ENCODE data around the gene SZT2.

Gene SZT2

DNA sequence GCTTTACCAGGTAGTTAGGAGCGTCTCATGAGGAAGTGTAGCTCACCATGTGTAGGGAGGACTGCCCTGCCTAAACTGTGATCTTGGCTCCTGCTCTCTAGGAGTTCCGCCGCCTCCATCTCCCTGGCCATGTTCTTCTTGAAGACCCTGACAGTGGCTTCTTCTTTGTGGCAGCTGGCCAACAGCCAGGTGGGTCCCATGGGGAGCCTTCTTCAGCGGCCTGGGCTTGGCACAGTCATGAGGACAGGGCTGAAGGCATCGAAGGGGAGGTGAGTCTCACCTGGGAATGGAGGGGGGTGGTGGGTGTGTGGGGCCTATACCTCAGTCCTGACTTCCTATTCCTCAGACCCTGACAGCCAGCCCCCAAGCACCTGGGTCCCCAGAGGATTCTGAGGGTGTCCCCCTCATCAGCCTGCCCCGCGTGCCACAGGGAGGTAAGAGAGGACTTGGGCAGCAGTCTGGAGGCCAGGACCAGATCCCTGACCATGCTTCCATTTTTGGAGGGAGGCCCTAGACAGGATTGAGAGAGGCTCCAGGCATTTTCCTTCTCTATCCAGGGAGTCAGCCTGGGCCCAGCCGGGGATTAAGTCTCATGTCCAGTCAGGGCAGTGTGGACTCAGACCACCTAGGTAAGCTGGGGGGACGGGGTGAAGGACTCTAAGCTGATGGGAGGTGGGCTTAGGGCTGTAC is 42.6 kb downstream of the SZT2 start:
- no peak overlapping the region for H3K4me3 ChIP-seq (ENCODE audit: insufficient read depth, low read depth, low read length, poor library complexity, severe bottlenecking)
- no peaks in the 10 kb centered on the region for H3K4me1 ChIP-seq (ENCODE audit: control insufficient read depth, insufficient read depth, low read length, poor library complexity, severe bottlenecking)
- peaks cover 68% of the 10 kb centered on the region for H3K36me3 ChIP-seq (ENCODE audit: control insufficient read depth, insufficient read depth, low read length)
- H3K27me3 ChIP-seq (replicated peaks; ENCODE audit: control insufficient read depth, insufficient read depth, low read length, poor library complexity, severe bottlenecking) = no peaks in the 10 kb centered on the region
- H3K27ac ChIP-seq (ENCODE audit: insufficient read depth, low read length, poor library complexity, severe bottlenecking) = no peak overlapping the region
- DNase-seq = no peak
- no peaks in the 10 kb centered on the region for H3K9me3 ChIP-seq (ENCODE audit: control insufficient read depth, low read length)

DNA sequence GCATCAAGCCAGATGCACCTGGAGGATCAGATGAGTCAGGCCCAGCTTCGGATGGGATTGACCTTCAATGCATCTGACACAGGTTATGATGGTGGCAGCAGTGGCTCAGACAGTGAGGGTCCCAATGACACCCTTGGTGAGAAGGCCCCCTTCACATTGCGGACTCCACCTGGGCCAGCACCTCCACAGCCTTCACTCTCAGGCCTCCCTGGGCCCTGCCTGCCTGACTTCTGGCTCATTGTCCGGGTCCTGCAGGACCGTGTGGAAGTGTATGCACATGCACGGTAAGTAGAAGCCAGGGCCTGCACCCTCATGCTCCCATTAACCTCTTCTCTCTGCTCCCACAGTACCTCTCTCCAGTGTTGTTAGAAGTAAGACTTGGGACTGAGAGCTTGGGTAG is 43.2 kb downstream of the SZT2 start:
- H3K4me3 ChIP-seq (ENCODE audit: insufficient read depth, low read depth, low read length, poor library complexity, severe bottlenecking) = no peak overlapping the region
- H3K4me1 ChIP-seq (ENCODE audit: control insufficient read depth, insufficient read depth, low read length, poor library complexity, severe bottlenecking) = no peaks in the 10 kb centered on the region
- H3K9me3 ChIP-seq (ENCODE audit: control insufficient read depth, low read length) = no peaks in the 10 kb centered on the region
- H3K27ac ChIP-seq (ENCODE audit: insufficient read depth, low read length, poor library complexity, severe bottlenecking) = no peak overlapping the region
- H3K27me3 ChIP-seq (replicated peaks; ENCODE audit: control insufficient read depth, insufficient read depth, low read length, poor library complexity, severe bottlenecking) = no peaks in the 10 kb centered on the region
- H3K36me3 ChIP-seq (ENCODE audit: control insufficient read depth, insufficient read depth, low read length) = peaks cover 67% of the 10 kb centered on the region
- no peak for DNase-seq

DNA sequence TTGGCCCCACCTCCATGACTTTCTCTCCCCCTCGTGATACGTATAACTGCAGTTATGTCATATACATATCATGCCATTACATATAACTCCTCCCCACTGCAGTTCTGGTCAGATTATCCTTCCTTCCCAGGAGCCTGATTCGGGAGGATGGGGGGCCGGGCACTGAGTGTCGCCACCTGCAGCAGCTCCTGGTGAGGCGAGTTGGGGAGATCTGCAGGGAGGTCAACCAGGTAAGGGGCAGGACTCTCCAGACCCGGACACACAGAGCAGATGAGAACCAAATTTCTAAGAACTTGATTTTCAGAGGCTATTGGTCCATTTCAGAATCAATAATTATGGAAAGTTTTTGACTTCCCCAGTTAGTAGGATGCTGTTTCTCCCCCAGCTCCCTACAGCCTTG is 44.6 kb downstream of the SZT2 start:
- H3K9me3 ChIP-seq (ENCODE audit: control insufficient read depth, low read length) = no peaks in the 10 kb centered on the region
- H3K36me3 ChIP-seq (ENCODE audit: control insufficient read depth, insufficient read depth, low read length) = peaks cover 67% of the 10 kb centered on the region
- H3K27me3 ChIP-seq (replicated peaks; ENCODE audit: control insufficient read depth, insufficient read depth, low read length, poor library complexity, severe bottlenecking) = no peaks in the 10 kb centered on the region
- DNase-seq = no peak
- H3K4me3 ChIP-seq (ENCODE audit: insufficient read depth, low read depth, low read length, poor library complexity, severe bottlenecking) = no peak overlapping the region
- no peak overlapping the region for H3K27ac ChIP-seq (ENCODE audit: insufficient read depth, low read length, poor library complexity, severe bottlenecking)
- H3K4me1 ChIP-seq (ENCODE audit: control insufficient read depth, insufficient read depth, low read length, poor library complexity, severe bottlenecking) = no peaks in the 10 kb centered on the region

GRCh38 chr1:43435146-43436145 is 45.7 kb downstream of the SZT2 start:
- Histone ChIP-seq H3K9me3 (ENCODE audit: control insufficient read depth, low read length) (no peaks in the 10 kb centered on the region), H3K36me3 (ENCODE audit: control insufficient read depth, insufficient read depth, low read length) (peaks cover 64% of the 10 kb centered on the region), H3K27ac (ENCODE audit: insufficient read depth, low read length, poor library complexity, severe bottlenecking) (peak overlapping the region; percentile 15), H3K4me3 (ENCODE audit: insufficient read depth, low read depth, low read length, poor library complexity, severe bottlenecking) (no peak overlapping the region), H3K27me3 (replicated peaks; ENCODE audit: control insufficient read depth, insufficient read depth, low read length, poor library complexity, severe bottlenecking) (no peaks in the 10 kb centered on the region), H3K4me1 (ENCODE audit: control insufficient read depth, insufficient read depth, low read length, poor library complexity, severe bottlenecking) (no peaks in the 10 kb centered on the region)
- DNase-seq = no peak

DNA sequence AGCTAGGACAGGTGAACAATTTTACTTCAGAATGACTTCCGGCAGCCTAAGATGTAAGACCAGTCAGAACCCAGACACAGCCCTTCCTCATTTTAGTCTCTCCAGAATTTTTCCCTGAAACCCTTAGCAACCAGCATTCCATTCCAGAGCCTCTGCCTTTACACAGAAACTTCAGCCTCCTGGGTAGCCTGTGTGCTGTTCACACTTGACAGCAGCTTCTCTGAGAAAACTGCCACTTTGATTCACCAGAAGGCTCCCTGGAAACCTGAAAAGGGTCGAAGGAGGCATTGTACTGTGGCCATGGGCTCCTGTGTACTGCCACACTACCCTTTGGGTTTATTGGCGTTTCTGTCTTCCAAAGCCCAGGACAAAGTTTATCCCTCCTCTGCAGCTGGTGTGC is 46.7 kb downstream of the SZT2 start:
- Histone ChIP-seq H3K9me3 (ENCODE audit: control insufficient read depth, low read length) (no peaks in the 10 kb centered on the region), H3K4me3 (ENCODE audit: insufficient read depth, low read depth, low read length, poor library complexity, severe bottlenecking) (no peak overlapping the region), H3K36me3 (ENCODE audit: control insufficient read depth, insufficient read depth, low read length) (peaks cover 60% of the 10 kb centered on the region), H3K27ac (ENCODE audit: insufficient read depth, low read length, poor library complexity, severe bottlenecking) (no peak overlapping the region), H3K4me1 (ENCODE audit: control insufficient read depth, insufficient read depth, low read length, poor library complexity, severe bottlenecking) (no peaks in the 10 kb centered on the region), H3K27me3 (replicated peaks; ENCODE audit: control insufficient read depth, insufficient read depth, low read length, poor library complexity, severe bottlenecking) (no peaks in the 10 kb centered on the region)
- no peak for DNase-seq

DNA sequence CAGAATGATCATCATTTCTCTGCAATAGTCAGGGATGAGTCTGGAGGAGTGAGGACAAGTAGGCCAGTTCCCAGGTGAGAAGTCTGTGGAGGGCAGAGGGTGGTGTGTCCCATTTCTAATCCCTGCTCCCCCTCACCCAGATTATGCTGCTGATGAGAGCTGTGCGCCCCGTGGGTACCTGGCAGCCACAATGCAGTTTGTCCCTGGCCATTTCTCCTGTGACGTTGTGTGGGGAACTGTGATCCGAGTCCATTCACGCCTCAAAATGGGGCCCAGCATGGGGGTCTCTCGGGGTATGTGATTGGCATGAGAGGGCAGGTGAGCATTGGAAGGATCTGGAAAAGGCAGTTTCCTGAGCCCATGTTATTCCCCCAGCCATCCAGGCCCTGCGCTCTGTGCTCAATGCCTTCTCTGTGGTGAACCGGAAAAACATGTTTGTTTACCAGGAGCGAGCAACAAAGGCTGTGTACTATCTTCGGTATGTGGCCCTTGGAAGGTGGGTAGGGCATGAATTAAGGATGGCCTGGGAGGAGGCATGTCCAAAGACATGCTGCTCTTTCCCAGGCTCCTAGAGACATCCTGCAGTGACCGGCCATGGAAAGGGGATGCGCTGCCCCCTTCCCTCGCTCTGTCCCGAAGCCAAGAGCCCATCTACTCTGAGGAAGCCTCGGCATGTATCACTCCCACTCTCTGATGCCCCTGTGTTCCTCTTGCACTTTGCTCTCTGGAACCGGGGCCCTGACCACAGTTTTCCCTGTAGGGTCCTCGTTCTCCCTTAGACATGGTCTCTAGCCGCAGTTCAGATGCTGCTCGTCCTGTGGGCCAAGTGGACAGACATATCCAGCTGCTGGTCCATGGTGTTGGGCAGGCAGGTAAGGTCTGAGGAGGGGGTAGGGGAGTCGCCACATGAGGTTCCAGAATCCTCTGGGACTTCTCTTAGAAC is 47.6 kb downstream of the SZT2 start:
- Histone ChIP-seq H3K36me3 (ENCODE audit: control insufficient read depth, insufficient read depth, low read length) (peaks cover 57% of the 10 kb centered on the region), H3K9me3 (ENCODE audit: control insufficient read depth, low read length) (no peaks in the 10 kb centered on the region)
- DNase-seq = no peak

DNA sequence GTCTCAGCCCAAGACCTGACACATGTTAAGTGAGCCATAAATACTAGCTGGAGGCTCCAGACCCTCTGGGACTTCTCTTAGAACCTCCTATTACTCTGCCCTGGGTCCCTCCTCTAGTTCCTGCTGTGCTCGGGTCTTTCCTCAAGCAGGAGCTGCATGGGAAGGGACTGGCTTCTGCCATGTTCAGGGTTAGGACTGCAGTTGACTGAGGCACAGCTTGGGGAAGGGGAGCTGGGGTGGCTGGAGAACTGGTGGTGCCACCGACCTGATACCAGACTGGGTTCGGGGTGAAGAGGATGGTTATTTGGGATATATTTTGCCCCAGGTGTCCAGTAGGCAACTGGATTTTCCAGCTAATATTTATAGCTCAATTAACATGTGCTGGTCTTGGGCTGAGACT is 48.3 kb downstream of the SZT2 start:
- peaks cover 57% of the 10 kb centered on the region for H3K36me3 ChIP-seq (ENCODE audit: control insufficient read depth, insufficient read depth, low read length)
- no peak overlapping the region for H3K27ac ChIP-seq (ENCODE audit: insufficient read depth, low read length, poor library complexity, severe bottlenecking)
- no peak for DNase-seq
- H3K9me3 ChIP-seq (ENCODE audit: control insufficient read depth, low read length) = no peaks in the 10 kb centered on the region
- no peak overlapping the region for H3K4me3 ChIP-seq (ENCODE audit: insufficient read depth, low read depth, low read length, poor library complexity, severe bottlenecking)
- H3K27me3 ChIP-seq (replicated peaks; ENCODE audit: control insufficient read depth, insufficient read depth, low read length, poor library complexity, severe bottlenecking) = no peaks in the 10 kb centered on the region
- no peaks in the 10 kb centered on the region for H3K4me1 ChIP-seq (ENCODE audit: control insufficient read depth, insufficient read depth, low read length, poor library complexity, severe bottlenecking)

More for the DNA sequence above, 47.6 kb downstream of the SZT2 start:
- Histone ChIP-seq H3K4me3 (ENCODE audit: insufficient read depth, low read depth, low read length, poor library complexity, severe bottlenecking) (no peak overlapping the region), H3K27me3 (replicated peaks; ENCODE audit: control insufficient read depth, insufficient read depth, low read length, poor library complexity, severe bottlenecking) (no peaks in the 10 kb centered on the region), H3K4me1 (ENCODE audit: control insufficient read depth, insufficient read depth, low read length, poor library complexity, severe bottlenecking) (no peaks in the 10 kb centered on the region), H3K27ac (ENCODE audit: insufficient read depth, low read length, poor library complexity, severe bottlenecking) (no peak overlapping the region)

DNA sequence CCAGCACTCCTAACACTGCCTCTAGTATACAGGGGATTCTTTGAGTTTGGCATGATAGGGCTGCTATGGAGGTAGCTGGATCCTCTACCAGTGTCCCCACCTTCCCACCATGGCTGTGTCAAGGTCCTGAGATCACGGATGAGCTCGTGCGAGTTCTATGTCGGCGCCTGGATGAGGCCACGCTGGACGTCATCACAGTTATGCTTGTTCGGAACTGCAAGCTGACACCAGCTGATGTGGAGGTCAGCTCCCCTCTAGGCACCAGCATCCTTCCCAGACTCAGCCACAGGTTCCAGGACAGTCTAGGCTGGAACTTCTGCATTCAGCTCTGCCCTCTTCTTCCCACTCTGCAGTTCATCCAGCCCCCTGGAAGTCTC is 48.9 kb downstream of the SZT2 start:
- no peak overlapping the region for H3K4me3 ChIP-seq (ENCODE audit: insufficient read depth, low read depth, low read length, poor library complexity, severe bottlenecking)
- peaks cover 60% of the 10 kb centered on the region for H3K36me3 ChIP-seq (ENCODE audit: control insufficient read depth, insufficient read depth, low read length)
- no peaks in the 10 kb centered on the region for H3K9me3 ChIP-seq (ENCODE audit: control insufficient read depth, low read length)
- no peaks in the 10 kb centered on the region for H3K4me1 ChIP-seq (ENCODE audit: control insufficient read depth, insufficient read depth, low read length, poor library complexity, severe bottlenecking)
- no peak overlapping the region for H3K27ac ChIP-seq (ENCODE audit: insufficient read depth, low read length, poor library complexity, severe bottlenecking)
- no peaks in the 10 kb centered on the region for H3K27me3 ChIP-seq (replicated peaks; ENCODE audit: control insufficient read depth, insufficient read depth, low read length, poor library complexity, severe bottlenecking)
- no peak for DNase-seq

DNA sequence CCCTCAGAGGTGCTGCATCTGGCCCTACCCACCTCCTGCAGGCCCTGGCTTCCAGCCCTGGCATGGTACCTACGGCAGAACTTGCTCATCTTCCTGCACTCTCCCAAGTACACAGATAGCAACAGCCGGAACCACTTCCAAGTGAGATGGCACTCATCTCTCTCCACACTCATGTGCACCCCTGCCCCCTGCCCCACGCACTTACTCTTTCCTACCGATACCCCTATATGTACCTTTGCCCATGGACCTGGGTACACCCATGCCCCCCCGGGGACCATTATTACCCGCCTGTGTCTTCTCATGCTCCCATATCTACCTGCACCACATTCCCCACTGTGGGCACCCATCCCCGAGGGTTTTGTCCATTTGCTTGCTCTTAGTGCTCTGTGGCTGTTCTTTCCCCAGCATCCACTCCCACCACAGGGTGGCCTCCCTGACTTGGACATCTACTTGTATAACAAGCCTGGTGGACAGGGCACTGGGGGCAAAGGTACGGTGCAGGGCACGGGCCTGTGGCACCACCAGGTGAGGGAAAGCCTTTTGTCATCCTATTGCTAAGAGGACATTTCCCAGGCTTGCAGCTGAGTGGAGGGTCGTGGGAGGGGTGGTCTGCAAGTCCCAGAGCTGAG is 49.4 kb downstream of the SZT2 start:
- H3K9me3 ChIP-seq (ENCODE audit: control insufficient read depth, low read length) = no peaks in the 10 kb centered on the region
- H3K27me3 ChIP-seq (replicated peaks; ENCODE audit: control insufficient read depth, insufficient read depth, low read length, poor library complexity, severe bottlenecking) = no peaks in the 10 kb centered on the region
- H3K4me1 ChIP-seq (ENCODE audit: control insufficient read depth, insufficient read depth, low read length, poor library complexity, severe bottlenecking) = no peaks in the 10 kb centered on the region
- H3K36me3 ChIP-seq (ENCODE audit: control insufficient read depth, insufficient read depth, low read length) = peaks cover 60% of the 10 kb centered on the region
- no peak overlapping the region for H3K4me3 ChIP-seq (ENCODE audit: insufficient read depth, low read depth, low read length, poor library complexity, severe bottlenecking)
- no peak overlapping the region for H3K27ac ChIP-seq (ENCODE audit: insufficient read depth, low read length, poor library complexity, severe bottlenecking)
- no peak for DNase-seq

Data from effector memory CD4-positive, alpha-beta T cell (primary cell).